Activated CD8-positive, alpha-beta memory T cell treated with anti-CD3 and anti-CD28 coated beads, Interleukin-2, amount 50 U/mL, for 1 hour (primary cell): ENCODE results near the gene SLAMF7.

ENCODE experiments used
- DNase-seq: peaks from one replicate; pipeline ENCODE4 v3.0.0-alpha.2; 2020; ENCODE audit errors: extremely low read depth

The SLAMF7 gene

DNA sequence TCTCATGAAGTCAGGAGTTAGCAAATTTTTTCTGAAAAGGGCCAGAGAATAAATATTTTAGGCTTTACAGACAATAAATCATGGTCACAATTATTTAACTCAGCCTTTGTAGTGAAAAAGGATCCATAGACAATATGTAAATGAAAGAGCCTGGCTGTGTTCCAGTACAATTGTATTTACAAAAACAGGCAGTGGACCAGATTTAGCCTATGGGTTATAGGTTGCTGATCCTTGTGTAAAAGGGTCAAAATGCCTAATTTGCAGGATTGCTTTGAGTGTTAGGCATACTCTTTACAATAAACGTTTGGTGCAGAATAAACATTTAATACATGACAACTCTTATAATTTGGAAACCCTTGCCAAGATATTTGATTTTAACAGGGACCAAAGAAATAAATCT, 6.5 kb downstream of the SLAMF7 start:
- no peak for DNase-seq

DNA sequence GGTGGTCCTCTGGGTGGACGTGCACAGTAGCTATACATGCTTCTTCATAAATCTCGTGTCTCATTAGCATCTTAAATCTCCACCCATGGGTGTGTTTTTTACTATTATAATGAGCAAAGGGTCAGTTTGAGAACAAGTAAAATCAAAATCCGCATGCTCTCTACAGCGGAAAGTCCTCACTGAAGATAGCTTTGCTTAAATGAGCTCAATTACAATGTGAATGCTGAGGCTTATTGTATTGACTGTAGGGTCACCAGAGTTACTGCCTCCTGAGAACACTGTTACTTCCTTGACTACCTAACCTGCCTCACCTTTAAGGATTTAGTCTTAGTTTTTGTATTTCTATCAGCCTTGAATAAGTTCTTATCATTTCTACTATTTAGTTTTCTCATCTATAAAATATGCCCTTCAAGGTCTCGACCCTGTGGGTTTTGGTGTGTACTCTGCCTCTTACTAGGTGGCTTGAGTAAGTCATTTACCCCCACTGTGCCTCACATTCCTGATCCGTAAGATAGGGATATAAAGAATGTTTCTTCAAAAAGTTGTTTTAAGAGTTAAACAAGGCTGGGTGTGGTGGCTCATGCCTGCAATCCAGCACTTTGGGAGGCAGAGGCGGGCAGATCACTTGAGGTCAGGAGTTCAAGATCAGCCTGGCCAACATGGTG, 7.9 kb downstream of the SLAMF7 start:
- no peak for DNase-seq

DNA sequence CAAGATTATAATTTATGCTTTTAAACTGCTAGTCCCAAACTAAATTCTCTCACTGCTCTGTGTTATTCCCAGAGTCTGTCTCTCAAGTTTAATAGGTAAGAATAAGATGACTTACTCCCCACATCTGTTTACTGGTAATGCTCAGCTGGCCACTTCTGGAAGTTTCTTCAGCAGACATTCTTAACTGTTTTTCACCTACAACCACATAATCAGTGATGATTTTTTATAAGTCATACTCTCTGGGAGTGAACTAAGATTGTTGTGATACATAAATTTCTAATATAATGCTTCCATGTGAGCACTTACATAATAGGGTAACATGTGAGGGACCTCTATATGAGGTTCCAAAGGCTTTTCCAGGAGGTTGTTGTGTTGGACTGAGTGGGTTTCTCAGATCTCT, 8.7 kb downstream of the SLAMF7 start:
- no peak for DNase-seq

DNA sequence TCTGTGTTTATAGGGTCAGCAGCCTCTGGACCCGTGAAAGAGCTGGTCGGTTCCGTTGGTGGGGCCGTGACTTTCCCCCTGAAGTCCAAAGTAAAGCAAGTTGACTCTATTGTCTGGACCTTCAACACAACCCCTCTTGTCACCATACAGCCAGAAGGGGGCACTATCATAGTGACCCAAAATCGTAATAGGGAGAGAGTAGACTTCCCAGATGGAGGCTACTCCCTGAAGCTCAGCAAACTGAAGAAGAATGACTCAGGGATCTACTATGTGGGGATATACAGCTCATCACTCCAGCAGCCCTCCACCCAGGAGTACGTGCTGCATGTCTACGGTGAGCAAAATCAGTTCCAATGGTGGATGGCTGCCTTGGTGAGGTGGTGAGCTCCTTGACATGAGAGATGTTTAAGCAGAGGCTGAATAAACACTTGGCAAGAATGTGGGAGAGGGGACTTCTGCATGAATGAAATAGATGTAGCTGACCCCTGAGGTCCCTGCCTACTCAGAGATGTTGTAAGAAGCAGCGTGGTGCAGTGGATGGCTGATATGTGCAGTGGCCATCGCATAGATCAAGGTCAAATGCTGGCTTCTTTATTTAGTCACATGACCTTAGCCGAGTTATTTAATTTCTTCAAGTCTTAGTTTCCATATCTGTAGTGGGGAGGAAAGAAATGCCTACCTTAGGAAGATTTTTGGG, 9.3 kb downstream of the SLAMF7 start:
- DNase-seq: no peak

DNA sequence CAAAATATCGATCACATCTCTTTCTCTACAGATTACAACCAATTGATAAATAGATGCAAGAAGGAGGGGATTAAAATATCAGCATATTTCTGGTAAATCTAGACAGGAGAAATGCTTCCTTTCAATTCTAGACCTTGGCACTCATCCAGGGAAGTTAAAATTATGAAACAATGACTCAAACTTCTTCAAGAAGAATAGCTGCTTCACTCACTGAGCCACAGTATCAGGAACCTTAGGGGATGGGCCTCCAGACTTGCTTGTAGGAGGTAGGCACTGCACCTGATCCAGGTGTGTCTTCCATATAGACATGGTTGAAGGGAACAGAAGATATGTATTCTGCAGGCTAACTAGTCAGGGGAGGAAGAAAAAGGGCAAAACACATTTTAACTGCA, 9.8 kb downstream of the SLAMF7 start:
- DNase-seq: no peak

- DNase-seq: no peak
These were observed 11.6 kb downstream of the SLAMF7 start for GRCh38 chr1:160750608-160751007.

GRCh38 chr1:160752406-160752805, 13.4 kb downstream of the SLAMF7 start:
- no peak for DNase-seq

GRCh38 chr1:160752924-160753323, 13.9 kb downstream of the SLAMF7 start:
- no peak for DNase-seq

DNA sequence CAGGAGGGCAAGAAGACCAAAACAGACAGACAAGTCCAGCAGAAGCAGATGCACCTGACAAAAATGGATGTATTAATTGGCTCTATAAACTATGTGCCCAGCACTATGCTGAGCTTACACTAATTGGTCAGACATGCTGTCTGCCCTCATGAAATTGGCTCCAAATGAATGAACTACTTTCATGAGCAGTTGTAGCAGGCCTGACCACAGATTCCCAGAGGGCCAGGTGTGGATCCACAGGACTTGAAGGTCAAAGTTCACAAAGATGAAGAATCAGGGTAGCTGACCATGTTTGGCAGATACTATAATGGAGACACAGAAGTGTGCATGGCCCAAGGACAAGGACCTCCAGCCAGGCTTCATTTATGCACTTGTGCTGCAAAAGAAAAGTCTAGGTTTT, 14.5 kb downstream of the SLAMF7 start:
- no peak for DNase-seq

DNA sequence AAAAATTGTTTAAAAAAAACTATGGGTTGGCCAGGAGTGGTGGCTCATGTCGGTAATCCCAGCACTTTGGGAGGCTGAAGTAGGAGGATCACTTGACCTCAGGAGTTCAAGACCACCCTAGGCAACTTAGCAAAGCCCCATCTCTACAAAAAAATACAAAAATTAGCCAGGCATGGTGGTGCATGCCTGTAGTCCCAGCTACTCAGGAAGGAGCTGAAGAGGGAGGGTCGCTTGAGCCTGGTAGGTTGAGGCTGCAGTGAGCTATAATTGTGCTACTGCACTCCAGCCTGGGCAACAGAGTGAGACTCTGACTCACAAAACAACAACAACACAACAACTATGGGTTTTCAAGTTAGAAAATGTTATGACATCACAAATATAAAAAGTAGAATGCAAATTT, 16.4 kb downstream of the SLAMF7 start:
- no peak for DNase-seq

DNA sequence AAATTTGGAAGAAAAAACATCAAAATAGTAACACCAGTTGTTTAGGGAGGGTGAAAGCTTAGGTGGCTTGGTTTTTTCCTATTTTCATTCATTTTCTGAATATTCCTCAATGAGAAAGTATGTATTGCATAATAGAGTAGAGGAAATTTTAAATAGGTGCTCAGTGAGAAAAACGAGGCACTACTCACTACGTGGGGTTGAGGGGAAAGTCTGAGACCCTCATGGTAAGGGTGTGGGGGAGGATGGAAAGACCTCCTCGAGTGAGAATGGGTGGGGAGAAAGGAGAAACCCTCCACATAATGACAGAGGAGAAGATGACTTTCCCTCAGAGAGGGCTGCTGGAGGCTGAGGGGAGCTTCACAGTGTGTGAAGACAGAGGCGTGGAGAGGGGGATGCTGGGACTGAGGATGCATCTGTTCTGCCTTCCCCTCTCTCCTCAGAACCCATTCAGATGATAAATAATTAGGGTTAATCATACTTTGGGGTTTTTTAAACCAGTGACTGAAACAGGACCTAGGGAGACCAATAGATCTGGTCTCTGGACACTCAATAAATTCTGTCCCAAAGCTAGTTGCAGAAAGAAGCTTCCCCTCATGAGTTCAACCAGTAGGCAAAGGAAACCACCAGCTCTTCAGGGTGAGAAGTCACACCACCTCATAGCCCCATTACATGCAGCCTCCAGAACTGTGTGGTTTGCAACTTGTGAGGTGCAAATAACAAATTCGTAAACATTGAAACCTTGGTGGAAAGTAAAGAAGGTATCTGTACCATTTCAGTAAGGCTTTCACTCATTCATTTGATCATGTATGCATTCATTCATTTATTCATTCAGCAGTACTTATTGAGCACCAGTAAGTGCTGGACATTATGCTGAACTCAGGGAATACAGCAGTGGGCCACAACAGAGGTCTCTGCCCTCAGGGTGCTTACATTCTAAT, 17.1 kb downstream of the SLAMF7 start:
- DNase-seq: no peak

- no peak for DNase-seq
These were observed 17.8 kb downstream of the SLAMF7 start for GRCh38 chr1:160756849-160757201.

GRCh38 chr1:160758521-160758920, 19.5 kb downstream of the SLAMF7 start:
- no peak for DNase-seq

GRCh38 chr1:160759740-160760139, 20.7 kb downstream of the SLAMF7 start:
- DNase-seq: no peak

- no peak for DNase-seq
These were observed 22.0 kb downstream of the SLAMF7 start for GRCh38 chr1:160761046-160761445.

- DNase-seq: no peak
These were observed 22.8 kb downstream of the SLAMF7 start for GRCh38 chr1:160761886-160762285.

DNA sequence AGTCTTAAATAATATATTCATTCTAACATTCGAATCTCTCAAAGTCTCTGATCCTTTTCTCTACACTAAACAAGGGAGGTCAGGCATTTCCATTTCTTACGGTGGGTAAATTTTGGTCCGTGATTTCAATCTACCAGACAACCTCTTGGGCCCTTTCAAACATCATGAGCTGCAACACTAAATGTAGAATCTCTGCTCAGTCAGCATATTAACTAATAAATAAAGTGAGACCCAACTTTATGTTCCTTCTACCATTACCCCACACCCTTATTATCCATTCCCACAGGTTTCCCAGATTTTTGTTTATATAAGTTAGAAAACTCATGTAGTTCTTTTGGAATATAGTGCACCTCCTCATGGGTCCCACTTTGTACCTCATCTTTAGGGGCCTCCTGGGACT, 24.9 kb downstream of the SLAMF7 start:
- DNase-seq: no peak

GRCh38 chr1:160767395-160768294, 28.6 kb downstream of the SLAMF7 start:
- DNase-seq: peak; percentile 11

DNA sequence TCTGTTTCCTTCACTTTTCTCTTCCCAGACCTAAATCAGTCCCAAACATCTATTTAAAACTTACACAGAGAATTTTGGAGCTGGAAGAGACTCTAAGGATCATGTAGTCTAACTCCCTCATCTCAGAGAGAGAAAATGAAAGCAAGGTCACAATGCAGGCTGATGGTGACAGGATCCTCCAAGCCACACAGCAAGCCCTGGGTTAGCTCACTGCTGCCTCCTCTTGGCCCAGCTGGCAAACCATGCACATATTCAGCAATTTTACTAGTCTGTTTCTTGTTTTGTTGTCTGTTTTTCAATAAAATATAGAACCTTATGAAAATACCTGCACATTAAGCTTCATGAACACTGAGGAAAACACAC, 29.2 kb downstream of the SLAMF7 start:
- DNase-seq: peak; percentile 54

GRCh38 chr1:160772331-160772730, 33.3 kb downstream of the SLAMF7 start:
- DNase-seq: no peak

DNA sequence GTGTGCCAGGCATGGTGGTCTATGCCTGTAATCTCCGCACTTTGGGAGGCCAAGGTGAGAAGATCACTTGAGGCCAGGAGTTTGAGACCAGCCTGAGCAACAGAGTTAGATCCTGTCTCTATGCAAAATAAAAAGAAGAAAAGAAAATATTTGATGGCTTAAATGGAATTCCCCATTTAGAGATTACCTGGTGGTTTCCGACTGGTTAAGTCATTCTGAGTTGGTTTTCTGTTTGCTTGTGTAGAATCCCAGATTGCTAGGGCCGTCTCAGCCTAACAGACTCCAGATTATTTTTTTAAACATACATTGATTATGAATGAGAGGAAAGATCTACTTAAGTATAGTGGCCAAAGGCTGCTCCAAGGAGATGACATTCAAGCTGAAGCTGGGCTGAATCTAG, 34.0 kb downstream of the SLAMF7 start:
- no peak for DNase-seq
